CD8-positive, alpha-beta memory T cell (primary cell): ENCODE measurements around the gene RFNG. TPM values are rescaled to one million over a fixed set of nuclear protein-coding genes. Genes with fewer than 3 reads are reported as not detected.

Source experiments
- CTCF ChIA-PET: fragments of 350-600 bp; sonication (Branson Sonifier 250); formaldehyde crosslinking; loops from one replicate; lab custom pipeline; 2021; ENCODE audit warnings: antibody characterized with exemption; lab: Charles Lee
- POLR2A ChIA-PET: fragments of 350-600 bp; sonication (Branson Sonifier 250); formaldehyde crosslinking; loops from one replicate; lab custom pipeline; 2021; ENCODE audit warnings: antibody characterized with exemption; lab: Charles Lee
- DNase-seq, 5 donors: peaks; one replicate each; pipeline versions ENCODE4 v3.0.0 to v3.0.0-alpha.2; 2020 to 2022; ENCODE audit warnings: mixed read lengths in 1 of 5
- H3K27ac ChIP-seq: one replicate; pipeline ENCODE4 v1.7.0; 2013; ENCODE audit warnings: low read depth, mild to moderate bottlenecking, low read length, moderate library complexity
- H3K27me3 ChIP-seq: 2 replicates; pipeline ENCODE4 v1.7.0; 2013; ENCODE audit warnings: low read length, mild to moderate bottlenecking; ENCODE audit not compliant: insufficient read depth, poor library complexity, severe bottlenecking
- H3K36me3 ChIP-seq: 2 replicates; pipeline ENCODE4 v1.7.0; 2013; ENCODE audit warnings: mild to moderate bottlenecking, low read length, moderate library complexity; ENCODE audit not compliant: insufficient read depth
- H3K4me1 ChIP-seq: 2 replicates; pipeline ENCODE4 v1.7.0; 2013; ENCODE audit warnings: mild to moderate bottlenecking, low read length, moderate library complexity; ENCODE audit not compliant: insufficient read depth
- H3K4me3 ChIP-seq: 2 replicates; pipeline ENCODE4 v1.7.0; 2013; ENCODE audit warnings: mild to moderate bottlenecking, low read length
- H3K9me3 ChIP-seq: 2 replicates; pipeline ENCODE4 v1.7.0; 2013; ENCODE audit warnings: mild to moderate bottlenecking, low read length
- H3K27ac Mint-ChIP-seq, 8 donors: one replicate each; pipeline ENCODE4 v1.8.0; 2020 to 2021; ENCODE audit warnings: mixed read lengths in 8 of 8, mild to moderate bottlenecking in 6 of 8, inconsistent platforms in 3 of 8, moderate library complexity in 3 of 8
- H3K27me3 Mint-ChIP-seq, 2 donors: one replicate each; pipeline ENCODE4 v1.8.0; 2020 to 2021; ENCODE audit warnings: mixed read lengths in 2 of 2, mild to moderate bottlenecking in 1 of 2, moderate library complexity in 1 of 2
- H3K36me3 Mint-ChIP-seq, 3 donors: one replicate each; pipeline ENCODE4 v1.8.0; 2020 to 2021; ENCODE audit warnings: mixed read lengths in 3 of 3, inconsistent platforms in 1 of 3, mild to moderate bottlenecking in 1 of 3
- H3K4me1 Mint-ChIP-seq, 3 donors: one replicate each; pipeline ENCODE4 v1.8.0; 2020 to 2021; ENCODE audit warnings: mixed read lengths in 3 of 3, inconsistent platforms in 1 of 3, mild to moderate bottlenecking in 1 of 3
- H3K4me3 Mint-ChIP-seq, 7 donors: one replicate each; pipeline ENCODE4 v1.8.0; 2020 to 2021; ENCODE audit warnings: mixed read lengths in 7 of 7, mild to moderate bottlenecking in 6 of 7, moderate library complexity in 4 of 7, inconsistent platforms in 2 of 7
- H3K9me3 Mint-ChIP-seq, 5 donors: one replicate each; pipeline ENCODE4 v1.8.0; 2020 to 2022; ENCODE audit warnings: mixed read lengths in 5 of 5, mild to moderate bottlenecking in 3 of 5, moderate library complexity in 2 of 5, inconsistent platforms in 1 of 5
- polyA plus RNA-seq: library from polyadenylated mRNA; unstranded; fragments of 300-500 nt; fragmentation: Illumina TruSeq; gene quantifications from one replicate; pipeline ENCODE4 v1.2.3, GENCODE V29; 2021
- total RNA-seq, 2 experiments: library from RNA; stranded (reverse); gene quantifications; one replicate each; pipeline ENCODE4 v1.2.3, GENCODE V29; 2021

The RFNG gene
- total and polyA plus RNA-seq, 3 experiments from 2014 or later: 7.3 to 19.4 (median 18.1) TPM

GRCh38 chr17:82097184-82097918, 45.7 kb upstream of the RFNG start:
- Mint-ChIP-seq H3K36me3 (peaks cover 0 to 11% (median 2%) of the 10 kb centered on the region in 3 donors), H3K27ac (peak overlapping the region in 2 of 8 donors; percentile 43 to 60), H3K4me1 (peaks cover 0 to 14% (median 5%) of the 10 kb centered on the region in 3 donors), H3K9me3 (no peaks in the 10 kb centered on the region), H3K27me3 (no peaks in the 10 kb centered on the region), H3K4me3 (peak overlapping the region; percentile 26 to 88 (median 60))
- no peaks in the 10 kb centered on the region for H3K36me3 ChIP-seq
- no peaks in the 10 kb centered on the region for H3K9me3 ChIP-seq
- peaks cover 14% of the 10 kb centered on the region for H3K4me1 ChIP-seq
- peak overlapping the region; percentile 54 for H3K4me3 ChIP-seq
- H3K27ac ChIP-seq: peak overlapping the region; percentile 67
- ChIA-PET POLR2A (interaction anchor here (0.6 to 2.2 kb wide), 9 partner anchors 9 to 227 kb away, joined by 3 to 15 read pairs (median 6); partner anchors contain the start of genes CENPX, DCXR and LRRC45), CTCF (interaction anchor here (1.4 kb wide), 1 partner anchor 10 kb away, joined by 3 read pairs; no protein-coding TSS in a partner anchor)
- DNase-seq: peak in 1 of 5 donors; percentile 17
- no peaks in the 10 kb centered on the region for H3K27me3 ChIP-seq

- Mint-ChIP-seq H3K4me1 (peaks cover 0 to 14% (median 5%) of the 10 kb centered on the region in 3 donors), H3K27me3 (no peaks in the 10 kb centered on the region), H3K9me3 (no peaks in the 10 kb centered on the region), H3K27ac (peak overlapping the region in 2 of 8 donors; percentile 43 to 60), H3K4me3 (peak overlapping the region; percentile 26 to 87 (median 60)), H3K36me3 (peaks cover 0 to 15% (median 2%) of the 10 kb centered on the region in 3 donors)
- POLR2A ChIA-PET: interaction anchor here (0.6 to 2.2 kb wide), 3 partner anchors 30 to 121 kb away, joined by 4 to 15 read pairs (median 8); partner anchors contain the start of gene DCXR
- Histone ChIP-seq H3K4me1 (peaks cover 14% of the 10 kb centered on the region), H3K27me3 (no peaks in the 10 kb centered on the region), H3K4me3 (peak overlapping the region; percentile 54), H3K27ac (peak overlapping the region; percentile 67), H3K36me3 (no peaks in the 10 kb centered on the region), H3K9me3 (no peaks in the 10 kb centered on the region)
- no peak for DNase-seq
- CTCF ChIA-PET: no interaction called here
These were observed 45.1 kb upstream of the RFNG start for GRCh38 chr17:82096709-82097183.

- H3K4me3 ChIP-seq: no peak overlapping the region
- no peaks in the 10 kb centered on the region for H3K9me3 Mint-ChIP-seq
- no peaks in the 10 kb centered on the region for H3K9me3 ChIP-seq
- ChIA-PET CTCF (no interaction called here), POLR2A (no interaction called here)
- no peak for DNase-seq
- no peaks in the 10 kb centered on the region for H3K27me3 Mint-ChIP-seq
- H3K27me3 ChIP-seq: no peaks in the 10 kb centered on the region
- peak overlapping the region; percentile 67 for H3K27ac ChIP-seq
- H3K4me3 Mint-ChIP-seq: peak overlapping the region in 5 of 7 donors; percentile 24 to 87 (median 62)
- peaks cover 0 to 21% (median 2%) of the 10 kb centered on the region in 3 donors for H3K36me3 Mint-ChIP-seq
- H3K27ac Mint-ChIP-seq: peak overlapping the region in 1 of 8 donors; percentile 54
- peaks cover 0 to 14% (median 5%) of the 10 kb centered on the region in 3 donors for H3K4me1 Mint-ChIP-seq
- no peaks in the 10 kb centered on the region for H3K36me3 ChIP-seq
- peaks cover 14% of the 10 kb centered on the region for H3K4me1 ChIP-seq
These were observed 44.4 kb upstream of the RFNG start for GRCh38 chr17:82095777-82096708.

DNA sequence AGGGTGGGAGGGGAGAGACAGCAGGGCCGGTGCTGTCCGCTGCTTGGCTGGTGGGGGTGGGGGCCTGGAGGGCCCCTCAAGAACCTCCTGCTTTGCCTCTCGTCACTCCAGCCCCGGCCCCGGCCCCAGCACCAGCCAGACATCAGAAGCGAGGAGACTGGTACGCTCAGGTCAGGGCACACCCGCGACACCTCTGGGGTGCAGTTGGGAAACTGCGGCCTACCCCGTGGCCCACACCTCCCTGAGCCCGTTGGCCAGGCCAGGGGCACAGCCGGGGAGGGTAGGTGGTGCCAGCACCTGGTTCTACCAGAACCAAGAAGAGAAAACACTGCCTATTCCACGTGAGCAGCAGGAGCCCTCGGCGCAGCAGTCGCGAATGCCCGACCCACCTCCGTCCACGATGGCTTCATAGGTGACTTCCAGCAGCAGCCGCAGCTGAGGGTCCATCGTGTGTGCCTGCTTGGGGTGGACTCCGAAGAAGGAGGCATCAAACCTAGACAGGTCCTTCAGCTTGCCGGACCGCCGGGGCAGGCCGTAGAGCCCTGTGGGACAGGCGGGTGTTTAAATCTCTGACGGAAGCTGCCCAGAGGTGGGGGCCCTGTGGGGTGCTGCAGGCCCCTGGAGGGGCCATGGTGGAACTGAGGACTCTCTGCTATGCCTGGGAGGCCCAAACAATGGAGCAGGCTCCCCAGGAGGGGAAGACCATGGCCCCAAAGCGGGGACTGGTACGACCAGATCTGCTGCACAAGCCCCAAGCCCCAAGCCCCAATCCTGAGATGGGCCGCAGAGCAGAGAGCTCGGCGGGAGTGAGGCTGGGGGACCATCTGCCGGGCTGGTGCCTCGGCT, 43.5 kb upstream of the RFNG start:
- Mint-ChIP-seq H3K27me3 (no peaks in the 10 kb centered on the region), H3K4me3 (peak overlapping the region in 1 of 7 donors; percentile 40)
- no peak overlapping the region for H3K27ac ChIP-seq

GRCh38 chr17:82092995-82093751, 41.6 kb upstream of the RFNG start:
- no peaks in the 10 kb centered on the region for H3K9me3 ChIP-seq

More for the DNA sequence above, 43.5 kb upstream of the RFNG start:
- Mint-ChIP-seq H3K27ac (peak overlapping the region in 1 of 8 donors; percentile 50), H3K36me3 (peaks cover 0 to 28% (median 2%) of the 10 kb centered on the region in 3 donors), H3K4me1 (peaks cover 0 to 11% (median 5%) of the 10 kb centered on the region in 3 donors), H3K9me3 (no peaks in the 10 kb centered on the region)
- ChIA-PET POLR2A (no interaction called here), CTCF (no interaction called here)
- Histone ChIP-seq H3K4me3 (no peak overlapping the region), H3K9me3 (no peaks in the 10 kb centered on the region), H3K36me3 (no peaks in the 10 kb centered on the region), H3K27me3 (no peaks in the 10 kb centered on the region), H3K4me1 (peaks cover 14% of the 10 kb centered on the region)
- DNase-seq: peak in 1 of 5 donors; percentile 48

DNA sequence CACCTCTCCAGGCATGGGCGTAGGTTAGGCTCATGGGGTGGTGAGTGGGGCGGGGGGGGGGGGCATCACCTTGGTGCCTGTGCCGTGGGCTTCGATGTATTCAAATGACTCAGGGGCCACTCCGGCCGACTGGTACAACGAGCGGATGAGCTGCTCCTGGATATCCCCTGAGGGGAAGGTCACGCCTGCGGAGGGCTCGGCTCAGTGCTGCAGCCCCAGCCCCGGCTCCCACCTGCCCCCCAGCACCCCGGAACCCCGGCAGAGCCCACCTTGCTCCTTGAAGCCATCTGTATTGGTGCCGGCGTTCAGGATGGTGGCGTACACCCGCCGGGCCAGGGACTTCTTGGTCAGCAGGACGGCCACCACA, 41.0 kb upstream of the RFNG start:
- CTCF ChIA-PET: interaction anchor here (1.5 kb wide), 1 partner anchor 26 kb away, joined by 3 read pairs; no protein-coding TSS in a partner anchor
- no peaks in the 10 kb centered on the region for H3K9me3 Mint-ChIP-seq
- peaks cover 0 to 48% (median 2%) of the 10 kb centered on the region in 3 donors for H3K36me3 Mint-ChIP-seq
- peak in 1 of 5 donors; percentile 35 for DNase-seq
- POLR2A ChIA-PET: no interaction called here
- no peak overlapping the region for H3K27ac Mint-ChIP-seq
- H3K4me3 ChIP-seq: no peak overlapping the region
- H3K27me3 ChIP-seq: no peaks in the 10 kb centered on the region
- peaks cover 0 to 3% (median 2%) of the 10 kb centered on the region in 3 donors for H3K4me1 Mint-ChIP-seq
- no peak overlapping the region for H3K4me3 Mint-ChIP-seq
- H3K9me3 ChIP-seq: no peaks in the 10 kb centered on the region
- H3K4me1 ChIP-seq: peaks cover 7% of the 10 kb centered on the region
- H3K27me3 Mint-ChIP-seq: no peaks in the 10 kb centered on the region
- no peaks in the 10 kb centered on the region for H3K36me3 ChIP-seq
- H3K27ac ChIP-seq: no peak overlapping the region

More at GRCh38 chr17:82092995-82093751, 41.6 kb upstream of the RFNG start:
- H3K27me3 Mint-ChIP-seq: no peaks in the 10 kb centered on the region
- Histone ChIP-seq H3K4me1 (peaks cover 7% of the 10 kb centered on the region), H3K36me3 (no peaks in the 10 kb centered on the region), H3K27ac (no peak overlapping the region), H3K4me3 (no peak overlapping the region), H3K27me3 (no peaks in the 10 kb centered on the region)
- ChIA-PET CTCF (interaction anchor here (1.5 kb wide), 1 partner anchor 27 kb away, joined by 3 read pairs; no protein-coding TSS in a partner anchor), POLR2A (no interaction called here)
- no peak overlapping the region for H3K27ac Mint-ChIP-seq
- H3K9me3 Mint-ChIP-seq: no peaks in the 10 kb centered on the region
- peaks cover 0 to 44% (median 2%) of the 10 kb centered on the region in 3 donors for H3K36me3 Mint-ChIP-seq
- no peak overlapping the region for H3K4me3 Mint-ChIP-seq
- peak in 1 of 5 donors; percentile 43 for DNase-seq
- peaks cover 0 to 3% (median 2%) of the 10 kb centered on the region in 3 donors for H3K4me1 Mint-ChIP-seq
